Endothelial cell of umbilical vein (primary cell): ENCODE data around the gene NEU2.

Experiments used
- MAX ChIP-seq: IDR thresholded peaks from 2 replicates; pipeline ENCODE4 v1.6.1; 2011; ENCODE audit not compliant: insufficient read depth, insufficient read length
- POLR2A ChIP-seq: IDR thresholded peaks from 2 replicates; pipeline ENCODE4 v1.6.1; 2012; ENCODE audit warnings: low read depth, mild to moderate bottlenecking, control low read depth, low read length
- TF ChIP-seq, protein P1 (sequence below), 2 donors: IDR thresholded peaks; 1 replicate in 1 of 2; 2 replicates in 1 of 2; pipeline ENCODE4 v1.5.1; 2011; ENCODE audit warnings: low read length in 2 of 2, mild to moderate bottlenecking in 2 of 2, moderate library complexity in 2 of 2, control low read depth in 1 of 2, inconsistent platforms in 1 of 2, low read depth in 1 of 2; ENCODE audit not compliant: insufficient read depth in 1 of 2; ENCODE audit errors: extremely low read depth in 1 of 2

GRCh38 chr2:233064530-233065199 lies 32.2 kb downstream of the NEU2 start:
- TF ChIP-seq POLR2A = no peak
- TF ChIP-seq, protein P1, sequence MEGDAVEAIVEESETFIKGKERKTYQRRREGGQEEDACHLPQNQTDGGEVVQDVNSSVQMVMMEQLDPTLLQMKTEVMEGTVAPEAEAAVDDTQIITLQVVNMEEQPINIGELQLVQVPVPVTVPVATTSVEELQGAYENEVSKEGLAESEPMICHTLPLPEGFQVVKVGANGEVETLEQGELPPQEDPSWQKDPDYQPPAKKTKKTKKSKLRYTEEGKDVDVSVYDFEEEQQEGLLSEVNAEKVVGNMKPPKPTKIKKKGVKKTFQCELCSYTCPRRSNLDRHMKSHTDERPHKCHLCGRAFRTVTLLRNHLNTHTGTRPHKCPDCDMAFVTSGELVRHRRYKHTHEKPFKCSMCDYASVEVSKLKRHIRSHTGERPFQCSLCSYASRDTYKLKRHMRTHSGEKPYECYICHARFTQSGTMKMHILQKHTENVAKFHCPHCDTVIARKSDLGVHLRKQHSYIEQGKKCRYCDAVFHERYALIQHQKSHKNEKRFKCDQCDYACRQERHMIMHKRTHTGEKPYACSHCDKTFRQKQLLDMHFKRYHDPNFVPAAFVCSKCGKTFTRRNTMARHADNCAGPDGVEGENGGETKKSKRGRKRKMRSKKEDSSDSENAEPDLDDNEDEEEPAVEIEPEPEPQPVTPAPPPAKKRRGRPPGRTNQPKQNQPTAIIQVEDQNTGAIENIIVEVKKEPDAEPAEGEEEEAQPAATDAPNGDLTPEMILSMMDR (IDR thresholded peaks at IDR 0.05; ENCODE audit: extremely low read depth in 1 of 2, insufficient read depth in 1 of 2, low read depth in 1 of 2, low read length in 2 of 2) = no peak
- TF ChIP-seq MAX = no peak
